Fibroblast of peridontal ligament (primary cell): ENCODE measurements around the gene ZBTB12.

Experiments
- DNase-seq: peaks from one replicate; pipeline ENCODE4 v3.0.0-alpha.2; 2010; ENCODE audit errors: extremely low read depth

Gene ZBTB12

DNA sequence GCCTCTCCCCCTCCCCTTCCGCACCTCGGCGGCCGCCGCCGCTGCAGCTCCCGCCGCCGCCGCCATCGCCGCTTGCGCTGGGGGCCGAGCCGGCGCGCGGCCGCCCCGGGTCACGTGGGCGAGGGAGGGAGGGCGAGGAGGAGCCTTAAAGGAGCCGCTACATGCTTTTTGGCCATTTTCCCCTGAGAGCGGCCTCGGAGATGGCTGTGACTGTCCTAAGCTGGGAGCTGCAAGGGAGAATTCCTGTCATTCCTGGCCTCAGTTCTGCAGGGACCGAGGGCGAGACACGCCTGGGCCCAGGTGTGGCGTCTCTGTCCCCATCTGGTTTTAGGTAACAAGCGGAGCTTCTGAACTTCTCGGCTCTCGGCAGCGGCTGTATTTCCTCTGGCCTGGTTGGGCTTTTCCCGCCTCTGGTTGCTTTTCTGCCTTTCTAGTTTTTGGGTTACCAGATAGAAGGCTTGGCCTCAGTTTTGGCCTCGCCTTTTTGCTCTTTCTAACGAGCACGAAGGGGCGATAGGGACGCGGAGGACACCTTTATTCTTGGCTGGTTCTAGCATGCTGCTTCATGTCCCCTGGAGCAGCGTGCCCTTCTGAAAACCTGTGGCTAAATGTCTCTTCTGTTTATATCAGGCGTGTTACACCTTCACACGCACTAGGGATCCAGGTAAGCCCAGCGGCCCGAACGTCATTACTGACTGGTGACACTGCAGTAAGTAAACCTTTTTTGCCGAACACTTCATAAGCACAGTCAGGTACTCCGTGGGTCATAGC, 4.1 kb downstream of the ZBTB12 start, which contains the start of gene EHMT2:
Gene EHMT2, minus strand, starts transcription at position 87 of the 771 bp plus-strand sequence. Its CDS starts 21 bp downstream, at position 66.
- DNase-seq = peak; percentile 65

DNA sequence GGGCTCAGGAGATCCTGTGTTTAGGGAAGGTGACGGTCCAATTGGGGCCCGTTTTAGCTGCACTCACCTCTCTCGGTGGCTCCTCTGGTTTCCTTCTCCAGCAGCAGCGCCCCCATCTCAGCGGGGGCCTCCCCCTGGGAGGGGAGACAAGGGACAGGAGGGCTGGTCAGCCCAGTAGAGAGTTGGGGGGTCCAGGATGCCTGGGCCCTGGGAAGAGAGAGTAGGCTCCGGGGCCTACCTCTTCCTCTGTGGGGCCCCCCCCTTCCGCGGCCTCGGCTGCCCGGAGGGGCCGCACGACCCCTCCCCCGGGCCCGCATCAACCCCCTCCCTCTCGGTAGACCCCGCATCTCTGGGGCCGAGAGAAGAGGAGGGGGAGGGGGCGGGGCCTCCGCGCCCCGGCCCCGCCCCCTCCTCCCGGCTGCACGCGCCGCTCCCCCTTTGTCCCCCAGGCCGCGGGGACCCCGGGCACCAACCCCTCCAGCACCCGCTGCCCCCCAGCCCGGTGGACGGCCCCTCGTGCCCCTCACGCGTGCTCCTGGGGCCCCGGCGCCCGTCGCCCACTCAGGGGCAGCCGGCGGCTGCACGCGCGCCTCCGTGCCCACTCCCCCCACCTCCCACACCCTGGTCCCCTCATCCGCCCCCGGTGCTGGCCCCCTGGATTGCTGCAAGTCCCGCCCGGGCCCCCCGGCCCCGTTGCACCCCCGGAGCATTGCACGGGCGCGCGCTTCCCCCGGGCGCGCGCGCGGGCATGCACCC, 4.9 kb downstream of the ZBTB12 start:
- DNase-seq = no peak

DNA sequence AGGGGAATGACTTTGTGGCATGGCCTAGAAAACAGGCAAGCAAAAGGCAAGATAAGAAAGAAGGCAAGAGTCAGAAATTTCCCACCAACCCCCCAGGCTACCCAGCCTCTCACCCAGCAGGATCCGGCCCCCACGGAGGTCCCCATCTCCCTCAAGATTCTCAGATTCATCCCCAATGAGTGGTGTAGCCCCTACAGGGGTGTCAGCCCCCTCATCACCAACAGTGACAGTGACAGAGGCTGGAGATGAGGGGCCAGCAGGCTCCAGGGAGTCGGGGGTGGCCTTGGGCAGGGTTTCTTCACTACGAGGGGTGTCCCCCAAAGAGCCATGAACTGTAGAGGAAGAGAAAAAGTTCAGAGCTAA, 5.4 kb downstream of the ZBTB12 start:
- DNase-seq = no peak

DNA sequence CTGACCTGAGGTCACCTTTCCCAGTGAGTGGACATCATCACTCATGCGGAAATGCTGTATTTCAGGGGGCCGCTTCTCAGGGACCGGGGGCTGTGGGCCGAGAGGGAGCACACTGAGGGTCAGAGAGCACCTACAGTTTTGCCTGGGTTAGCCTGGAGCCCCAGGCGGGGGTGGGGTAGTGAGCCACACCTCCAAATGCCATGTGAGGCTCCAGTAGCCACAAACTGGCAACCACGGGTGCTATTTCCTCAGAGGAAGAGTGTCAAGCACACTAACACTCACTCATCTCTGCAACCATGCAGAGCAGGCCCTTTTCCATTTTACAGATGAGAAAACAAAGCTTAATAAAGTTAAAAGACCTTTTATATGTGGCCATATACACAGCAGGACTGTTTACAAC, 9.1 kb downstream of the ZBTB12 start:
- no peak for DNase-seq

DNA sequence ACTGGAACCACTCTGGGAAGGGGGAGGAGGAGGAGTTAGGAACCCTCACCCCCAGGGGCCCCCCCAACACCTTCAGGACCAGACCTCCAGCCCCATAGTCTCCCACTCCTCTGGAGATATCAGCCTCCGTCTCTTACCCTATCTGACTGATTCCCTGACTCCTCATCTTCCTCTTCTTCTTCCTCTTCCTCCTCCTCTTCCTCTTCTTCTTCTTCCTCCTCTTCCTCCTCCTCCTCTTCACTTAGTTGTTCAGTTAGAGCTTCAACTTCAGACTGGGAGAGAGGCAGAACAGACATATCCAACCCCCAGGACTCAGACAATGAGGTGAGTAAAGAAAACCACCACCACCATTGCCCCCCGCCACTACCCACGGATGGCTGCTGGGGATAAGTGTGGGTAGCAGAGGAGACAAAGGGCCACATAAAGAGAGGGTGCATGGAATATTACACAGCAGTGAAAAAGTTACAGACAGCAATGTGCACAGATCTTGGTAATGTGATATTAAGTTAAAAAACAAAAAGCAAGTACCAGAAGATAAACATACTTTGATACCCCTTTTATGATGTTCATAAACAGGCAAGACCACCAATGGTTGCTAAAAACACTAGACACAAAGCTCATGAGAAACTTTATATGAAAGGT, 12.4 kb downstream of the ZBTB12 start:
- DNase-seq = no peak

DNA sequence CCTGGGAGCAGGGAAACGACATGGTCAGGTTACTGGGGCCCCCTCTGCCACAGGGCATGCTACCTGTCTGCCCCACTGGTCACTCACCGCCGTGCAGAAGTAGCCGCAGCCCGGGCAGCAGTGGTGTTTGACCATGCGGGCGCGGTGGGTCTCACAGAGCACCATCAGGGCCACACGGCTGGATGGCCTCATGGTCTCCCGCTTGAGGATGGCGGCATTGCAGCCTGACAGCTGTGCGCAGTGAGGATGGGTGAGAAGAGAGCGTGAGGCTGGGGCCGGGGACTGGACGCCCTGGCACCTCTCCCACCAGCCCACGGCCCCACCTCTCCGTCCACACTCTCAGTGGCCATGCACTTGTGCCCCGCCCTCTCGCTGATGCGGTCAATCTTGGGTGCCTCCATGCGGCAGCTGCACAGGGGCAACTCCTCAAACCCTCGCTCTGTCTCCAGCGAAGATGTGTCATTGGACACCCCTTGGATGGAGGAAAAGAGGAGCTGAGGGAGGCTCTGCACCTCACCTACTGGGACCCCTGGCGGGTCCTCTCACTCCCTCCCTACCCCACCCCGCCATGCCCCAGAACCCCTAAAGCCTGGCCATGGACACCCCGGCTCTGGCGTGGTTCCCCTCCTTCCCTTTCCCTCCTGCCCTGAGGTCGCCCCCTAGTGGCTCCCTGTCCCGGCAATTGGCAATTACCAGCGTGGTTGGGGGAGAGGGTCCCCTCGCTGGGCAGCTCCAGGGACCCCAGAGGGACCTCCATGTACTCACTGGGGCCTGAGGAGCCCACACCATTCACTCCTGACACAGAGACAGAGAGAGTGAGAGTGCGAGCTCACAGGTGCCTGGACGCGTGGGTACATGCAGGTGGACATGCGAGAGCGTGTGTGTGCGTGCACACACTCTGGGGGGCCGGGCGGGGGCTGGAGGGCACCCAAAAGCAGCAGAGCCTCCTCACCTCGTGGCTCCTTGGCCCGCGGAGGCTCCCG, 13.3 kb downstream of the ZBTB12 start:
- no peak for DNase-seq

DNA sequence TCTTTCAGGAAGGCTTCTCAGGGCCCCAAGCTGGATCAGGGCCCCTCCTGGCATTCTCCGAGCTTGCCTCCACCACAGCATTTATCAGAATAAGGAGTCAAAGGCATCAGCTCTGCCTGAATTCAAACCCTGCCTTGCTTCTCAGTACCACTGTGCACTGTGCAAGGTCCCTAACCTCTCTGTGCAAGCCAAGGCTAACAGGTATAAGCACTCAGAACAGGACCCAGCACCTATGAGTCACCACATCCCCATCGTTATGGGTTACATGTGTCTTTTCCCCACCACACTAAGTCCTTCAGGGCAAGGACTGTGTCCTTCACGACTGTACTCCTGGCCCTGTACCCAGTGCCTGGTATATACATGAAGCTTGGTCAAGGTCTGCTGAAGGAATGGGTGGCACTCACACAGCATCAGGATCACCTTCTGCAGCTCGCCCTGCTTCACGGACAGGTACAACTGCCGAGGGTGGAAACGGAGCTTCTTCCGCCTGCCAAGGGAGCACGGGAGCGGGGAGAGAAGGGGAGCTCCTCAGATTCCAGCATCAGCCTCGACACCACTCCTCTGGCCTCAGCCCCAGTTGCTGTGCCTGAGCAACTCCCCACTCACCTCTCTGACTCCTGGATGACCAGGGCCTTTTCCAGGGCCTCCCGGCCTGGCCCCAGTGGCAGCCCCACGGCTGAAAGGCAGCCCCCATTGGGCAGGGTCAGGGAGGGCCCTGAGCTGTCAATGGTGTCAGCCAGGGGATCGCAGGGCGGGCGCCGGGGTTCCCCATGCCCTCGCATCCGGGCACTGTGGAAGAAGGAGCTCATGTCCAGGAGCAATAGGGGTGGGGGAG, 14.5 kb downstream of the ZBTB12 start:
- no peak for DNase-seq

DNA sequence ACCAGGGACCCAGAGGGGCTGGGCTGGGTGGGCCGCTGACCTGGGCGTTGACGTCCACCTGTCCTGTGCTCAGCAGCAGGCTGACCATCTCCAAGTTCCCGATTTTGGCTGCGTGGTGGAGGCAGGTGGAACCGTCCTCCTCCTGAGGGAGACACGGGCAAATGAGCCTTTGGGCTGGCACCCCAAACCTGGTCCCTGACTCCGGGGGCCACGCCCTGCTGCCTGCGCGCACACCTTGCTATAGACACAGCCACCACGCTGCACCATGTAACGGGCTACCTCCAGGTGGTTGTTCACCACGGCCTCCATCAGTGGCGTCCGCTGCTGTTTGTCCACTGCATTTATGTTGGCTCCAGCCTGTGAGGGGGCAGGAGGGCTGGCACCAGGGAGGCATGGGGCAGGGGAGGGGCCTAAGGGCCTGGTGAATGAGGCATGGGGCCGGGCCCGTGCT, 15.3 kb downstream of the ZBTB12 start:
- DNase-seq = no peak

DNA sequence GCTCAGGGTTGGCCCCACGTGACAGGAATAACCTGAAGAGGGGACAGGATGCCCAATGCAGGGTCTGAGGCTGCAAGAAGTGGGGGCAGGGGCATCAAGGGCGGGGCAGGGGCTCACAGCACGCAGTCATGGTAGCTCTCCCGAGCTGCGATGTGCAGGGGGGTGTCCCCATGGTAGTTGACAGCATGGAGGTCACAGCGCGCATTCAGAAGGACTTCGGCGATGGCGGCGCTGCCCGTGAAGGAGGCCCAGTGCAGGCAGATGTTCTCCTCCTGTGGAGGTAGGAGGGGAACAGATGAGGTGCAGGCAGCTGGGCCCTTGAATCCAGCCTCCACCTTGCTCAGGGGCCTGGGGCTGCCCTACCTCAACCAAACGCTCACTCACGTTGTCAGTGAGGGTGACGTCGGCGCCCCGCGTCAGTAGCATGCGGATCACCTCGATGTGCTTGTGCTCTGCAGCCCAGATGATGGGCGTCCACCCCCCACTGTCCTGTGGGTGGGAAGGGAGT, 17.3 kb downstream of the ZBTB12 start:
- DNase-seq = no peak

DNA sequence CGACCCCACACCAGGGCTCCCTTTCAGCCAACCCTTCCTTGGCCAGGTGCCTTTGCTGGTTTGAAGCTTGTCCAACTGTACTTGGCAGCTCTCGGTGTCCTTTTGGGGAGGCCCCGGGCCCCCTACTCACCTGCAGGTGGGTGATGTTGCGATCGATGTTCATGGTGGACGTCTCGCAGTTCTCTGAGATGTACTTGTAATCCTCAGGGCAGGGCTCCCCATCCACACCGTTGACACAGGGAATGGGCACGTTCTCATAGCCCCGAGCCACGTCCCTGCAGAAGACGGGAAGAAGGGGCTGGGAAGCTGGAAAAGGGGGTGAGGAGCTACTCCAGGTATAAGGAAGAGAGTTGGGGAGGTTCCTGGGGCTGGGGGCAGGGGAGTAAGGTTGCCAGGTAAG, 18.2 kb downstream of the ZBTB12 start:
- DNase-seq = no peak

DNA sequence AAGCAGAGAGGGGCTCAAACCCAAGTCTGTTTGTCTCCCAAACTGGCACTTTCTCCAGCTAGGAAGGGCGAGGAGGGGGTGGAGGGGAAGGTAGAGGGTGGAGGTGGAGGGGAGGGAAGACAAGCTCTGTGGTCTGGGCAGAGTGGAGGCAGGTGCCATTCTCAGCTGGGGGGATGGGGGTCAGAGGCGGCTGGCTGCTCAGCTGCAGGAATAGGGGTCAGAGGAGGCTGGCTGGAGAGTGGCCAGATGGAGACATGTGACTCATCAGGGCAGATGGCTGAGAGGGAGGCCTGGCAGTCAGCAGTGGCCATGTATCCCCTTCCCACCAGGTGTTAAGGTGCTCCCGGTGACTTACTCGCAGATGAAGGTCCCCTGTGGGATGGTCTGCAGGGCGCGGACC, 19.5 kb downstream of the ZBTB12 start:
- no peak for DNase-seq

DNA sequence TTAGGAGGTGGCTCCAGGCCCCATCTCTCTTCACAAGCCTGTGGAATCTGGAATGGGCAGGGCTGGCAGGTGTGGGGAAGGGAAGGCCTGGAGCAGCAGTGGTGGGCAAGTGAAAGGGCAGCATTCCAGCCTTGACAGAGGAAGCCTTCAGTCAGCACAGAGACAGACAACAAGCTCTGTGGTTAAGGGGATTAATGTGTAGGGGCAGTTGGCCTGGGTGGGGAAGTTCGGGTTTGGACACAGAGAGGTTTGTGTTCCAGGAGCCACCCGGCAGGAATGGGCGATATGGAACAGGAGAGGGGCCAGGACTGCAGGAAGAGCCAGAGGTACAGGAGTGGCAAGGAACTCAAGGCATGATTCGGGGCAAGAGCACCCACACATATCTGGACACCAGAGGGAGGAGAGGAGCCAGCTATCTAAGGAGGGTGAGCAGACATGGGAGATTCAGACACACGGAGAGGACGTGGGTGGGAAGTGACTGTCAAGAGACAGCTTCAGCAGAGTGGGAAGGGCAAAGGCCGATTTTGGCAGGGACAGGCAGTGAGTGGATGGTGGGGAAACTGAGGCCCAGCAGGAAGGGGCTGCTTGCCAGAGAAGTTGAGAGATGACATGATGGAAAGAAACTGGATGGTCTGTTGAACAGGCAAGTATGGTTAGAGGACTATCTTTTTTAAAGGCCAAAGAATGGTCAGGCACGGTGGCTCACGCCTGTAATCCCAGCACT, 20.6 kb downstream of the ZBTB12 start:
- DNase-seq = no peak

DNA sequence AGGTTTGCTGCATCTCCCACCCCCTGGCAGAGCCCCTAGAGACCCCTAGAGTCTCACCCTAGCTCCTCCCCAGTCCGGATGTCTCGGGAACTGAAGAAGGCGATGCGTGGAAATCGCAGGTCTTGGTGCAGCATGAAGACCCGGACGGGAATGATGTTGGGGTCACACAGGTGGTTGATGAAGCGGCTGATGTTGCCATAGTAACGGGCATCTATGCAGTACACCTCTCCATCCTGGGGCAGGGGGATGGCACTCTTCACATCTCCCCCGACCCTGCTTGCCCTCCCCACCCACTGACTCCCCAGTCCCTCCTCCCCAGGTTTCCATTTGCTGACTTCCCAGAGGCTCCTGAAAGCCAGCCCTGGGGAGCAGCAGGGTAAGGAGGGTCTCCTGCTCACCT, 21.3 kb downstream of the ZBTB12 start:
- no peak for DNase-seq

DNA sequence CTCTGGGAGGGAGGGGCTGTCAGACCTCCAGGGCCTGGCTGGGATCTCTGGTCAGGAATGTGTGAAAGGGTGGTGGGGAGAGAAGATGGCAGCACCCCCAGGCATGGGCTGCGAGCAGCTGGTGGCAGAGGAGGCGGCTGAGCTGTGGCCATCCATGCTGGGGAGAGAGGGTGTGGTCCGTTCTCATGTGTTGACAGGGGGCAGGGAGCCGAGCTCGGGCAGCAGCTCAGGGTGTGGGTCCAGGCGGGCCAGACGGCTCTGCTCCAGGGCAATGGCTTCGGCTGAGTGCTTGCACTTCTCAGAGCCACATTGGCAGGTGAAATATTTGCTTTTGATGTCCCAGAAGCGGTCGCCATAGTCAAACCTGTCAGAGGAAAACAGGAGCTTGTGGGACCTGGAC, 22.0 kb downstream of the ZBTB12 start:
- DNase-seq = no peak

DNA sequence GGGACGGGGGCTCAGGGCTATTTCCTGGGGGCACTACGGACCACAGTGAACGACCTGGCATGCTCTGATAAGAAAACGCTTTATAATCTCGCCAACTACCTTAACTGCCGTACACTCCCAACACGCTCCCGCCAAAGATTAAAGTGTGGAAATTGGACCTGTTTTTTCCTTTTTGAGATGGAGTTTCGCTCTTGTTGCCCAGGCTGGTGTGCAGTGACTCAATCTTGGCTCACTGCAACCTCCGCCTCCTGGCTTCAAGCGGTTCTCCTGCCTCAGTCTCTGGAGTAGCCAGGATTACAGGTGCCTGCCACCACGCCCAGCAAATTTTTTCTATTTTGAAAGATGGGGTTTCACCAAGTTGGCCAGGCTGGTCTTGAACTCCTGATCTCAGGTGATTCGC, 22.7 kb downstream of the ZBTB12 start:
- DNase-seq = no peak

DNA sequence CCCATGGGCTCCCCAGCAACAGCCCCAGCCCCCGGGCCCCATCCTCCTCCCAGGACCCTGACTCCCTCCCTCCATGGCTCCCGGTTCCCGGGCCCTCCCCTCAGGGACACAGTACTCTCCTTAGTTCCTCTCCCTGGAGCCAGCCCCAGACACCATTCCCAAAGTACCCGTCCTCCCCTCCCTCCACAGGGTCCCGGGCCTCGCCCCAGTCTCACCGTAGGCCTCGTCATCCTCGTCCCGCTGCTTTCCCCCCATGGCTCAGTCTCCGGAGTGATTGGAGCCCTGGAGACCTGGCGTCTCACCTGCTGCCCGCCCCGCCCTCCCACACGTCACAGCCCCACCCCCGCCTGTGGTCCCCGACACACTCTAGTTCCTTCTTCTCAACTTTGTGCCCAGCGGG, 23.2 kb downstream of the ZBTB12 start, which contains the start of gene SLC44A4:
Gene SLC44A4, minus strand, starts transcription at position 272 of the 400 bp plus-strand sequence. Its CDS starts 17 bp downstream, at position 255.
- no peak for DNase-seq

DNA sequence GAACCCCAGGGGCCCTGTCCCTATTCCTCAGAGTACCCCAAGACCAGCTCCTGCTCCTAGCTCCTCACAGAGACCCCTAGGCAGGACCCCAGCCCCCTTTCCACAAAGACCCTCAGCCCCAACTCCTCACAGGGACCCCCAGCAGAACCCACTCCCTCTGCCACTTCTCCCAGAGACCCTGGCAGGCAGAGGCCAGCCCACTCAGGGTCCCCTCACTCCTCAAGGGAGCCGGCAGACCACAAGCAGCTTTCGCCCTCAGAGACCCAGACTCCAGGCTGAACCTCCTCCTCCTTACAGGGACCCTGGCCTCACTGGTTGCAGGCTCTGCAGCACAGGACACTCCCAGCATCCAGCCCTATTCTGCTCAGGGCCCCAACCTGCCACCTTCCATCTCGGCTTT, 23.7 kb downstream of the ZBTB12 start:
- no peak for DNase-seq

DNA sequence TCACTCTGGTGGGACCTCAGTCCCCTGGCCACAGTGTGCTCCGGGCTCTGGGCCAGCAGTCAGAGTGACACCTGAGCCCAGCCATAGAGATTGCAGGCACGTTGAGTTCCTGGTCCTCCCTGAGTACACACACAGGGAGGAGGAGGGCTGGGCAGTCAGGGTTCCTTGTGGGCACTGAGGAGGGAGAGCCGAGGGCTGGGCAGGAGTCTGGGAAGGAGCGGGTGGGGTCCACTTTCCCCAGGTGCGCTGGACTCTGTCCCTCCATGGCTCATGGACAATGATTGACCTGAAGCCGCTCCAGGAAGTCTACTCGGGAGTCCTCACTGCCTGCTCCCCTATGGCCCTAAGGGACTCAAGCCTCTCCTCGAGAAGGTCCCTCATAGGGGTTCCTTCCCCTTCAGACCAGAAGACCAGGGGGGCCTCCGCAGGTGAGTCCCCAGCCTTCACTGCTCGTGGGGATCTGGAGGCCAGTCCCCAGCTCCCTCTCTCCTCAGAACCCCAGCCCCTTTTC, 24.2 kb downstream of the ZBTB12 start:
- no peak for DNase-seq

DNA sequence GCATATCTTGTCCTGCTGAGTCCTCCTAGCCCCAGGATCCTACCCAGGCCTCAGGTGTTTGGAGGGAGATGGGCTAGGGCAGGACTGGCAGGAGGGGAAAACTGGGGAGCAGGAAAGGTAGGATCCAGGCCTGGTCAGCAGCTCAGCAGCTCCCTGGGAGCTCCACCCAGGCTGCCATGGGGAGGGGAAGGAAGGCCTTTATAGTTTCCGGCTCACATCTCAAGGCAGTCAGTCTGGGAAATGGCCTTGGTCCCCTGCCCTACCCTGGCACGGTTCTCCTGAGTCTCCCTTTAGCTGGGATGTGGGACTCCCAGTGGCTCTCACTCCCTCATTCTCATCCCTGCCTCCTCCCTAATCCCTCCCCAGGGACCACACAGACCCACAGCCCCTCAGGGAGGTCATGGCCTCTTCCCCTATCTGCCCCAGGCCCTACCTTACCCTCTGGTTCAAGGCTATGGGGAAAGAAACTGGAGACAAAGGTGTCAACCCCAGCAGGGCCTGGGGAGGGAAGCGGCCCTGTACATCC, 24.7 kb downstream of the ZBTB12 start:
- DNase-seq = no peak
